Measurements from ENCODE around the gene RARB.

GRCh38 chr3:25547103-25547502, 119.0 kb downstream of the RARB start:
- TF ChIP-seq POLR2A (IDR thresholded peaks at IDR 0.05) = no peak
- TF ChIP-seq CTCF (IDR thresholded peaks at IDR 0.05) = no peak
- TF ChIP-seq POLR2AphosphoS5 (IDR thresholded peaks at IDR 0.05; ENCODE audit: insufficient read depth in 1 of 2, low read depth in 1 of 2) = no peak

All from vagina (tissue), 2 donors.